Mononuclear cell (primary cell): Measurements from ENCODE around the gene PRR13. TPM values are rescaled to one million over a fixed set of nuclear protein-coding genes. Genes with fewer than 3 reads are reported as not detected.

Source experiments
- H3K27me3 ChIP-seq: 2 replicates; pipeline ENCODE4 v1.6.0; 2011; ENCODE audit warnings: low read length, control low read depth; ENCODE audit not compliant: insufficient read depth
- H3K4me1 ChIP-seq: 2 replicates; pipeline ENCODE4 v1.5.1; 2011; ENCODE audit warnings: mild to moderate bottlenecking, low read length, control low read depth; ENCODE audit not compliant: insufficient read depth
- H3K4me3 ChIP-seq: 2 replicates; pipeline ENCODE4 v1.5.1; 2011; ENCODE audit warnings: mild to moderate bottlenecking, low read length, moderate library complexity
- H3K9me3 ChIP-seq: 2 replicates; pipeline ENCODE4 v1.5.1; 2011; ENCODE audit warnings: low read depth, mild to moderate bottlenecking, control low read depth, low read length
- total RNA-seq: library from RNA; depleted of rRNA; stranded (reverse); fragments of >200 nt; gene quantifications from one replicate; pipeline ENCODE4 v1.2.3, GENCODE V29; 2012

The PRR13 gene
- total RNA-seq, 1 donor = 104 TPM

DNA sequence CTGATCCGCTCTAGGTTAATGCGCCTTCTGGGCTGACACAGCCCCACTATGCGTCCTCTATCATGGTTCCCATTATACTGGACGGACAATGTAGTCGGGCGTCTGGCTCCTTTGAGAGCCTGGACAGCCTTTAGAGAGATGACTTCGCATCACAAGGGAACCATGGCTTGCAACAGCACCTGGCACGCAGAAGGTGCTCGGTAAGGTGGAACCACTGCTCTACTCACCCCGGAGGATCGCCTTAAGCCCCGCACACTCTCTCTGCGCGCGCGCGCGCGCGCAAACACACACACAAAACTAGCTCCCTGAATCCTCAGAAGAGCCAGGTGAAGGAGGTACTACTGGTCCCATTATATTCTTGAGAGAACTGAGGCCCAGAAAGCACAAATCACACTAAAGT lies 50.7 kb downstream of the PRR13 start:
- no peaks in the 10 kb centered on the region for H3K27me3 ChIP-seq

DNA sequence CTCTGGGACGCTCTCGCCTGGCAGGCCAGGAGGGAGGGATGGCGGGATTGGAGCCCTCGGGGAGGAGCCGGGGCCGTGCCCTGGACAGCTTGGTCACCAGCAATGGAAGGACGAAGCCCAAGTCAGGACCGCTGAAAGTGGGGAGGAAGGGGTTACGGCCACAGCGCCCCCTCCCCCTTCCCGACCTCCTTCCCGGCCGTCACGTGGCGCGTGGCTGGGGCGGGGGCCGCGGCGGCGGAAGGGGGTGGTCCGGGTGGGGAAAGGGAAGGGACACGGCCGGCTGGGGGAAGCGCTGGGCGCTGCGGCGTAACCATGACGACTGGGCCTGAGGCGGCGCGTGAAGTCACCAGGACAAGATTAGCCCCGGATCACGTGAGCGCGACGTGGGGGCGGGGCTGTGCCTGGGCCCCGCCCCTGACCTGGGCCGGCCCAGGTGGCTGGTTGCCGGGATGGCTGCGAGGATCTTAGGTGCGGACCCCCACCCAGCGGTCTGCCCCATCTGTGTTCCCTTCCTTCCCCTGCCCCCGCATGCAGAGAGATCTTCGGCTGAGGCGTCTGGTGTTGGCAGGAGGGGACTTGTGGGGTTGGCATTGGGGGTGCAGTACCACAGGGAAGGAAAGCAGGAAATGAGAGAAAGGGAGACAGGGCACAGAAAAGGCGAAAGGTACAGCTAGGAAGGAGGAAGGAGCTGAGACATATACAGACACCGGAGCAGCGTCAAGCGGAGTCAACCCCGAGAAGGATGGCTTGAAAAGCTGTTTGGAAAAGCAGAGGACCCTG lies 51.5 kb downstream of the PRR13 start:
- Histone ChIP-seq H3K9me3 (no peaks in the 10 kb centered on the region), H3K27me3 (no peaks in the 10 kb centered on the region), H3K4me3 (peak overlapping the region; percentile 37), H3K4me1 (peaks cover 28% of the 10 kb centered on the region)

More for the DNA sequence above, 50.7 kb downstream of the PRR13 start:
- Histone ChIP-seq H3K9me3 (no peaks in the 10 kb centered on the region), H3K4me1 (peaks cover 28% of the 10 kb centered on the region), H3K4me3 (no peak overlapping the region)

DNA sequence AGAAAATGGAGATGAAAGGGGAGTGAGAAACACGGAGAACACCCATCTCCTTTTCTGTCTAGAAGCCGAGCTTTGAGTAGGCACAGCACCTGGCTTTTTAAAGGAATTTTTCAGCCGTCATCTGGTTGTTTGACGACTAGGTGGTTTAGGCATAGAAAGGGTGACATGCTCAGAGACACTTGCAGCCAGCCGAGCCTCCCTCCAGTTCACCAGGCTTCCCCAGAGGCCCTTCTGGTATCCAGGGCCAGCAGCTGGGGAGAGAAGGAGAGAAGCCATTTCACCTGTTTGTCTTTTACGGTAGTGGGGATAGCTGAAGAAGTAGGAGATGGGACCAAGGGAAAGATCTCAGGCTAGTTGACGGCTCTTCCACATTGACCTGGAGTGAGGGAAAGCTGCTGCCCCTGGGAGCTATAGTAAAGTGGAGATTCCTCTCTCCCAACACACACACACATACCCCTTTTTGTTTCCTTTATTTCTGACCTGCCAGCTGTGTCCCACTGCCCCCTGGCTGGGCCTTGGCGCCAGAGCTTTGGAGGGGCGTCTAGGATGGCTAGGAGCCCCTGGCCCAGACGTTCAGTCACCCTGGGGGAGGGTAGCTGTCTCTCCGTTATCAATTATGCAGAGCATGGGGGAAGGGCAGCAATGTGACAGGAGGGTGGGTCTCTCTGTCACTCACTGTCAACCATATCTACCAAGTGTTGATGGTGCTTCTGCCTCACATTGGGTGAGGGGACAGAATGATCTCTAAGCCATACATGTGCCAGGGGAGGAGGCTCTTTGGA lies 52.3 kb downstream of the PRR13 start:
- H3K9me3 ChIP-seq = no peaks in the 10 kb centered on the region
- H3K27me3 ChIP-seq = no peaks in the 10 kb centered on the region
- peak overlapping the region; percentile 37 for H3K4me3 ChIP-seq
- peaks cover 35% of the 10 kb centered on the region for H3K4me1 ChIP-seq

Other genes with a start within 250 kb of the PRR13 start
- 49.8 TPM for gene ITGB7, start 234.5 kb upstream of the PRR13 start, total RNA-seq
- 6.6 TPM for gene RARG, start 209.5 kb upstream of the PRR13 start, total RNA-seq
- 1.0 TPM for gene ESPL1, start 173.4 kb upstream of the PRR13 start, total RNA-seq
- 979 TPM for gene PFDN5, start 146.2 kb upstream of the PRR13 start, total RNA-seq
- gene MYG1, start 142.0 kb upstream of the PRR13 start, total RNA-seq = 20.4 TPM
- gene AAAS, start 120.1 kb upstream of the PRR13 start, total RNA-seq = 13.2 TPM
- gene SP7, start 105.4 kb upstream of the PRR13 start, total RNA-seq = not detected
- 53.6 TPM for gene SP1, start 61.6 kb upstream of the PRR13 start, total RNA-seq
- 0.52 TPM for gene AMHR2, start 17.9 kb upstream of the PRR13 start, total RNA-seq
- gene PCBP2, start 10.4 kb downstream of the PRR13 start, total RNA-seq = 511 TPM
- gene MAP3K12, start 57.7 kb downstream of the PRR13 start, total RNA-seq = 4.6 TPM
- gene TARBP2, start 59.5 kb downstream of the PRR13 start, total RNA-seq = 9.4 TPM
- gene NPFF, start 65.8 kb downstream of the PRR13 start, total RNA-seq = not detected
- gene ATF7, start 184.6 kb downstream of the PRR13 start, total RNA-seq = 8.0 TPM
- gene ATP5MC2, start 234.3 kb downstream of the PRR13 start, total RNA-seq = 149 TPM